ENCODE data around the gene FGF14. TPM values are rescaled to one million over a fixed set of nuclear protein-coding genes. Genes with fewer than 3 reads are reported as not detected.

The FGF14 gene
- total RNA-seq, 1 experiment from 2014 or later, result not detected

- H3K79me2 ChIP-seq (ENCODE audit: low read length), result no peaks in the 10 kb centered on the region
- H3K9me2 ChIP-seq (replicated peaks; ENCODE audit: low read length), result no peaks in the 10 kb centered on the region
- no peak overlapping the region for H3K9ac ChIP-seq (ENCODE audit: low read length)
- 0 out of 2 replicates have a peak, but pooled peaks cover 6% of the 10 kb centered on the region for H3K27me3 ChIP-seq (ENCODE audit: low read length)
- no peaks in the 10 kb centered on the region for H3K4me1 ChIP-seq (ENCODE audit: insufficient read depth, low read length)
- no TSS peak for BruUV-seq (replicated peaks)
- no peaks in the 10 kb centered on the region for H3F3A ChIP-seq (ENCODE audit: low read length, unreplicated experiment)
- no peak overlapping the region for H3K4me2 ChIP-seq (ENCODE audit: low read length)
- intact Hi-C loops (cut with micrococcal nuclease), result no loop called here
- no peak overlapping the region for H3K4me3 ChIP-seq (ENCODE audit: low read length)
- no peaks in the 10 kb centered on the region for H3K36me3 ChIP-seq (ENCODE audit: low read depth, low read length)
- ATAC-seq (no peak), DNase-seq (no peak)
- POLR2A ChIA-PET (ENCODE audit: unreplicated experiment), result no interaction called here
- H3K27ac ChIP-seq (ENCODE audit: low read length), result no peak overlapping the region
- no peaks in the 10 kb centered on the region for H4K20me1 ChIP-seq (ENCODE audit: low read length)
- CTCF ChIA-PET, result no interaction called here
- no peak for TF ChIP-seq EZH2phosphoT487 (IDR thresholded peaks at IDR 0.05; ENCODE audit: borderline replicate concordance, low read length)
- no peak for TF ChIP-seq CTCF (conservative IDR thresholded peaks at IDR 0.05; ENCODE audit: low read depth, low read length)
- TF ChIP-seq EZH2 (IDR thresholded peaks at IDR 0.05; ENCODE audit: low read length, unreplicated experiment), result no peak
- H3K9me3 ChIP-seq (ENCODE audit: low read length), result no peaks in the 10 kb centered on the region
- H2AFZ ChIP-seq (ENCODE audit: low read length), result no peak overlapping the region
These were observed 27.6 kb downstream of the FGF14 start for GRCh38 chr13:102374233-102374632.

- Histone ChIP-seq H3F3A (ENCODE audit: low read length, unreplicated experiment) (no peaks in the 10 kb centered on the region), H3K4me3 (ENCODE audit: low read length) (no peak overlapping the region), H3K79me2 (ENCODE audit: low read length) (no peaks in the 10 kb centered on the region), H3K9me3 (ENCODE audit: low read length) (no peaks in the 10 kb centered on the region), H3K27me3 (ENCODE audit: low read length) (0 out of 2 replicates have a peak, but pooled peaks cover 6% of the 10 kb centered on the region), H2AFZ (ENCODE audit: low read length) (no peak overlapping the region), H3K27ac (ENCODE audit: low read length) (no peak overlapping the region), H4K20me1 (ENCODE audit: low read length) (no peaks in the 10 kb centered on the region), H3K36me3 (ENCODE audit: low read depth, low read length) (no peaks in the 10 kb centered on the region), H3K9ac (ENCODE audit: low read length) (no peak overlapping the region), H3K9me2 (replicated peaks; ENCODE audit: low read length) (no peaks in the 10 kb centered on the region), H3K4me2 (ENCODE audit: low read length) (no peak overlapping the region), H3K4me1 (ENCODE audit: insufficient read depth, low read length) (no peaks in the 10 kb centered on the region)
- DNase-seq (no peak), ATAC-seq (no peak)
- BruUV-seq (replicated peaks), result no TSS peak
- ChIA-PET CTCF (no interaction called here), POLR2A (ENCODE audit: unreplicated experiment) (no interaction called here)
- intact Hi-C loops (cut with micrococcal nuclease), result no loop called here
- TF ChIP-seq EZH2phosphoT487 (IDR thresholded peaks at IDR 0.05; ENCODE audit: borderline replicate concordance, low read length) (no peak), EZH2 (IDR thresholded peaks at IDR 0.05; ENCODE audit: low read length, unreplicated experiment) (no peak)
These were observed 28.6 kb downstream of the FGF14 start for GRCh38 chr13:102373221-102373620.

GRCh38 chr13:102369302-102369701 lies 32.5 kb downstream of the FGF14 start:
- Histone ChIP-seq H2AFZ (ENCODE audit: low read length) (no peak overlapping the region), H3K4me1 (ENCODE audit: insufficient read depth, low read length) (no peaks in the 10 kb centered on the region), H3F3A (ENCODE audit: low read length, unreplicated experiment) (no peaks in the 10 kb centered on the region), H3K9me3 (ENCODE audit: low read length) (no peaks in the 10 kb centered on the region), H3K9me2 (replicated peaks; ENCODE audit: low read length) (no peaks in the 10 kb centered on the region), H3K27ac (ENCODE audit: low read length) (no peak overlapping the region), H3K79me2 (ENCODE audit: low read length) (no peaks in the 10 kb centered on the region), H3K4me2 (ENCODE audit: low read length) (no peak overlapping the region), H3K27me3 (ENCODE audit: low read length) (peaks cover 20% of the 10 kb centered on the region), H4K20me1 (ENCODE audit: low read length) (no peaks in the 10 kb centered on the region), H3K36me3 (ENCODE audit: low read depth, low read length) (no peaks in the 10 kb centered on the region), H3K4me3 (ENCODE audit: low read length) (no peak overlapping the region), H3K9ac (ENCODE audit: low read length) (no peak overlapping the region)
- ATAC-seq (no peak), DNase-seq (peak; percentile 7)
- CTCF ChIA-PET, result no interaction called here
- intact Hi-C loops (cut with micrococcal nuclease), result no loop called here
- TF ChIP-seq CTCF (conservative IDR thresholded peaks at IDR 0.05; ENCODE audit: low read depth, low read length) (no peak), EZH2phosphoT487 (IDR thresholded peaks at IDR 0.05; ENCODE audit: borderline replicate concordance, low read length) (no peak), EZH2 (IDR thresholded peaks at IDR 0.05; ENCODE audit: low read length, unreplicated experiment) (no peak)
- no TSS peak for BruUV-seq (replicated peaks)
- POLR2A ChIA-PET (ENCODE audit: unreplicated experiment), result no interaction called here

Data from PC-3 (cell line).